NOMO-1 treated with dmso at 0.1 percent for 144 hours (cell line): ENCODE data around the gene ACSL4.

ENCODE experiments used
- DNase-seq: peaks from one replicate; lab custom pipeline; 2025; ENCODE audit not compliant: unreplicated experiment; lab: John Stamatoyannopoulos, UW

Gene ACSL4

GRCh38 chrX:109622270-109622669 lies 110.8 kb downstream of the ACSL4 start:
- DNase-seq: no peak

GRCh38 chrX:109619771-109620170 lies 113.3 kb downstream of the ACSL4 start:
- peak; percentile 70 for DNase-seq

GRCh38 chrX:109614951-109615350 lies 118.1 kb downstream of the ACSL4 start:
- no peak for DNase-seq

DNA sequence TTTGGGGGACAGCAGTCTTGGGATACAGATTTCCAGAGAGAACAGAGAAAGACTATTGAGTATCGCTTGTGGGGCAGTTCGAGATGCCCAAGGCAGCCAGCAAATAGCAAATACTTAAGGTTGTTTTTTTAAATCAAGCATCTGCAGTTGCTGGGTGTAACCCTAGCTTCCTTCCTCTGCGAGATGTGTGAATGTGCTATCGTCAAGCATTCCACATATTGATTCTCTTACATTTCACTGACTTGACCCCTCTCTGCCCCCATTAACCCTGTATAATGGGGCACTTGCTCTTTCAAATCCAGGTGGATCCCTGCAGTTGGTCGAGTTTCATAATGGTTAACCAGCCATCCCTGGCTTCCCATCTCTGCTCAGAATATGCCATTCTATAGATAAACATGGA lies 131.6 kb downstream of the ACSL4 start:
- no peak for DNase-seq

DNA sequence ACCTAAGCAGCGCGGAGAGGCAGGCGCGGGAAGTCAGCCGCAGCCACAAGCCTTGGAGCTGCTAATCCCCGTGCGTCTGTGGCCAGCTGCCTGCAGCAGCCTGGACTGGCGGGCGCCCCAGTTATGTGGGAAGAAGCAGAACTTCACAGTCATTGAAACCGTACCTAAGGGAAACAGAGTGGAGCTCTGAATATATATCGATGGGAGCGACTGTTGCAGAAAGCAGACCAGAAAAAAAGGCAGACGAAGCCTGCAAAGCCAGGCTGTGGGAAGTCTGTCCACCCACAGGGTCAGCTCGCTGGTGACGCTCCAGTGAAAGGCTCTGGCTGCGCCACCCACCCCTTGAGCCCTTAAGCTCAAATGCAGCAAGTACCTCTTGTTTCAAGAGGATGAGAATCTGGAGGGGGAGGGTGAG lies 132.8 kb downstream of the ACSL4 start:
- peak; percentile 19 for DNase-seq

GRCh38 chrX:109596015-109596414 lies 137.0 kb downstream of the ACSL4 start:
- no peak for DNase-seq
